Activated T-helper 2 cell treated with anti-CD3 and anti-CD28 coated beads, Interferon-gamma antibody, Interleukin-2, Interleukin-4, amounts not matched to agents 10 μg/mL and 5 μg/mL and 100 μg/mL, durations not matched to agents 14 hours and 24 hours and 36 hours (primary cell): ENCODE data around the gene NLRP5. TPM values are rescaled to one million over a fixed set of nuclear protein-coding genes. Genes with fewer than 3 reads are reported as not detected.
"Not testable (repeated sequence)": the region's sequence is repeated elsewhere in the genome, so short reads cannot be mapped to it uniquely, and the experiment has no call there.

Experiments used
- DNase-seq: peaks from one replicate; pipeline ENCODE4 v3.0.0; 2021; ENCODE audit warnings: low spot score
- H3K27ac Mint-ChIP-seq: one replicate; pipeline ENCODE4 v1.8.0; 2021; ENCODE audit warnings: mixed read lengths
- H3K27me3 Mint-ChIP-seq: one replicate; pipeline ENCODE4 v1.8.0; 2021; ENCODE audit warnings: low read depth, mixed read lengths
- H3K36me3 Mint-ChIP-seq: one replicate; pipeline ENCODE4 v1.8.0; 2021; ENCODE audit warnings: low read depth, mixed read lengths
- H3K4me1 Mint-ChIP-seq: one replicate; pipeline ENCODE4 v1.8.0; 2021; ENCODE audit warnings: low read depth, mixed read lengths
- H3K4me3 Mint-ChIP-seq: one replicate; pipeline ENCODE4 v1.8.0; 2021; ENCODE audit warnings: low read depth, mild to moderate bottlenecking, moderate library complexity, mixed read lengths
- H3K9me3 Mint-ChIP-seq: one replicate; pipeline ENCODE4 v1.8.0; 2021; ENCODE audit warnings: mixed read lengths
- intact Hi-C: fragments of 100-400 bp; cut with micrococcal nuclease; formaldehyde crosslinking; loops from one replicate; pipeline ENCODE4 v1.15.1; 2023
- total RNA-seq: library from RNA; stranded (reverse); gene quantifications from 2 replicates; pipeline ENCODE4 v1.2.3, GENCODE V29; 2022

NLRP5 gene
- total RNA-seq, 1 donor from 2014 or later: not detected

- intact Hi-C loops, H3K9me3 Mint-ChIP-seq, H3K27me3 Mint-ChIP-seq, H3K4me3 Mint-ChIP-seq, DNase-seq: not testable (repeated sequence)
- Mint-ChIP-seq H3K36me3 (peaks cover 19% of the 10 kb centered on the region), H3K27ac (peak overlapping the region; percentile 43), H3K4me1 (peaks cover 17% of the 10 kb centered on the region)
Measured at GRCh38 chr19:56105831-56106396, 119.3 kb downstream of the NLRP5 start.

DNA sequence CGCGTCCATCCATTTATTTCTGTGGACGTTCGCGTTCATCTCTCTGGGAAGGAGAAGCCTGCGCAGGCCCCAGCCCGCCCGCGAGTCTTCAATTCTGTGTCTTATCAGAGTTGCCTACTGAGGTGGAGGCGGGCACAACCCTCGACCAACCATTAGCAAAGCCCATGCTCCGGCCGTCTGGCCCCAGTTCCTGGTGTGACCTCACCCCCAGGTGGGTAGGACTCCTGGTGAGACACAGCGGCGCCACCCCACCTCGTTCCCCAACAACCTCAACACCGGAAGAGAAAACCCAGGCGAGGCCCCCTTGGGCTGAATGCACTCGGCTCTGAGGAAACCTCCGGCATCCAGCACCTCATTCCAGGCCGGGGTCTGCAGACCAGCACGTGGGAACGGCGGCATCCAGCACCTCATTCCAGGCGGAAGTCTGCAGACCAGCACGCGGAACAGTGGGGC, 119.8 kb downstream of the NLRP5 start:
- Mint-ChIP-seq H3K27ac (no peak overlapping the region), H3K4me3 (no peak overlapping the region), H3K36me3 (peaks cover 14% of the 10 kb centered on the region), H3K9me3 (no peaks in the 10 kb centered on the region), H3K27me3 (no peaks in the 10 kb centered on the region), H3K4me1 (peaks cover 17% of the 10 kb centered on the region)
- intact Hi-C loops: no loop called here
- no peak for DNase-seq

DNA sequence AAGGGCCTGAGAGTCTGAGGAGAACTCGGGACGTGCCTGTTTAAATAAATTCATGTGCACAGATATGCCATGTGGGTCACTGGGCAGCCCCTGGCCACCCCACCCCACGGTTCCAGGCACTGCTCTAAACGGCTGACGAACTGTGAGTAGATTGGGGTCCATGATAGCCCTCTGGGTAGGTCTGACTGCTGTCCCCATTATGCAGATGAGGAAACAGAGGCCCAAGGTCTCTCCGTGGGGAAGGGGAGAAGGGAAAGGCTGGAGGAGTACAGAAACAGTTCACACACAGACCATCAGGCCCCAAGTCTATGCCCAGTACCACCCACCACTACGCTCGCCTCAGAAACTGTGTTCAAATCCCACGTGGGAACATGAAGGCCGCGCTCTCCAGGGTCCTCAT, 120.4 kb downstream of the NLRP5 start:
- Mint-ChIP-seq H3K27ac (no peak overlapping the region), H3K4me3 (no peak overlapping the region), H3K27me3 (no peaks in the 10 kb centered on the region), H3K9me3 (no peaks in the 10 kb centered on the region), H3K36me3 (peaks cover 11% of the 10 kb centered on the region), H3K4me1 (peaks cover 22% of the 10 kb centered on the region)
- intact Hi-C loops: no loop called here
- no peak for DNase-seq

- intact Hi-C loops: no loop called here
- DNase-seq: no peak
- no peak overlapping the region for H3K27ac Mint-ChIP-seq
- no peak overlapping the region for H3K4me3 Mint-ChIP-seq
- peaks cover 27% of the 10 kb centered on the region for H3K4me1 Mint-ChIP-seq
- no peaks in the 10 kb centered on the region for H3K9me3 Mint-ChIP-seq
- H3K36me3 Mint-ChIP-seq: peaks cover 11% of the 10 kb centered on the region
- no peaks in the 10 kb centered on the region for H3K27me3 Mint-ChIP-seq
Measured at GRCh38 chr19:56107626-56108351, 121.2 kb downstream of the NLRP5 start.

GRCh38 chr19:56108447-56109195, 122.0 kb downstream of the NLRP5 start:
- DNase-seq: no peak
- Mint-ChIP-seq H3K27me3 (no peaks in the 10 kb centered on the region), H3K4me1 (peaks cover 35% of the 10 kb centered on the region), H3K9me3 (no peaks in the 10 kb centered on the region), H3K36me3 (peaks cover 11% of the 10 kb centered on the region), H3K4me3 (no peak overlapping the region), H3K27ac (no peak overlapping the region)
- intact Hi-C loops: no loop called here

DNA sequence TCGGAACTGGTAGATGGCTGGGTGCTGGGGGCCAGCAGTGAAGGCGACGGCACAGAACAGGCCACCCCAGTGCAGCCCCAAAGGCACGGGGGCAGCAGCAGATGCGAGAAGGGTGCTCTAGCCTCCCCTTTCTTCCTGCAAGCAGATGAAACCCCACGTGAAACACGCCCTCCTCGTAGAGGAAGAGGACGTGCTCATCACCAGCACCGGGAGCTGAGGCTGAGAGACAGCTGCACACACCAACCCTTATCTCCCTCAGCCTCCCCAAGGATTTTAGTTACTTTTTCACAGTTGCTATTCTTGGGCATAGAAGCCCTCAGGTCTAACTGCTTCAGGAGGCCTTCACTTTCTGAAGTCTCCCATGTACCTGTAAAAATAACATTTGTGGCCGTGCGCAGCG, 122.7 kb downstream of the NLRP5 start:
- no peak overlapping the region for H3K4me3 Mint-ChIP-seq
- H3K36me3 Mint-ChIP-seq: peaks cover 11% of the 10 kb centered on the region
- DNase-seq: no peak
- intact Hi-C loops: no loop called here
- H3K4me1 Mint-ChIP-seq: peaks cover 37% of the 10 kb centered on the region
- H3K27me3 Mint-ChIP-seq: no peaks in the 10 kb centered on the region
- H3K27ac Mint-ChIP-seq: no peak overlapping the region
- H3K9me3 Mint-ChIP-seq: no peaks in the 10 kb centered on the region

DNA sequence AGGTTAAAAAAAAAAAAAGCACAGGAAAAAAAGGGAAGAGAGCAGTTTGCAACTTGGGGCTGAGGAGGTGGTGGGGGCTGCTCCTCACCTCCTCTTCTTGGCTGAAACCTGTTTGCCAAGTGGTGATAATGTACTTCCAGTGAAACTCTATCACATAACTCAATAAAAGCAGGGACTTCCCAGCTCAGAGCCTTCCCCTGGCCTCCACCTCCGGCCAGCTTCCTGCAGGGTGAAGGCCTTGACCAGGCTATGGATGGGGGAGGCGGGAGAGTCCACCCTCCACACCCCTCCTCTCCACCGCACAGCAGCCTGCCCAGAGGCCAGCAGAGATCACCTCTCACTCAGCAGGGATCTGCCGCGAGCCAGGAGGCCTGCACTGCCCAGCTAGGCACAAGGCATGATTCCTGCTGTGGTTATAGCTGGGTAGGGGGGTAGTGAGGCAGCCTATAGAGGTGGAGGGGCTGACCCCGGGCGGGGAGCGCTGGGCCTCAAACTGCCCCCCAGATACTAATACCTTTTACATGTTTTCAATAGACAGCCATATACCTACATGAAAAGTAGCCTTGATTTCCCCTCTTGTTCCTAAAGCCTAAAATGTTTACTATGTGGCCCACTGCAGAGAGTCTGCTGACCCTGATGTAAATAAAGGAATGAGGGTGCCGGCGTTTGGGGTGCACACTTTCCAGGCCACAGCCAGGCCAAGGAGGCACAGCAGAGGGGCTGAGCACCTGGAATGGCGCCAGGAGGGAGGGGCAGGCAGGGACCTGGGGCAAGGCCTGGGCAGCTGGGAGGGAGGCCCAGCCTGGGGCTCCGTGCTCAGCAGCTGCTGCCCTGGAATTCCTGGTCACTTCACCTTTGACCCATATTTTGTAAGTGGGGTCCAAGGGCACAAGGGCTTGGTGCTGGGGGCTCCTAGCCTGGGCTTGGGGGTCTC, 124.2 kb downstream of the NLRP5 start:
- H3K27me3 Mint-ChIP-seq: no peaks in the 10 kb centered on the region
- intact Hi-C loops: no loop called here
- DNase-seq: no peak
- peaks cover 35% of the 10 kb centered on the region for H3K4me1 Mint-ChIP-seq
- H3K27ac Mint-ChIP-seq: no peak overlapping the region
- no peak overlapping the region for H3K4me3 Mint-ChIP-seq
- no peaks in the 10 kb centered on the region for H3K9me3 Mint-ChIP-seq
- H3K36me3 Mint-ChIP-seq: peaks cover 13% of the 10 kb centered on the region

Other genes starting within 250 kb of the NLRP5 start
- not detected in 2 replicates for gene NLRP9, start 248.4 kb upstream of the NLRP5 start, total RNA-seq
- gene RFPL4A, start 227.7 kb upstream of the NLRP5 start, total RNA-seq: not detected in 2 replicates
- not detected in 2 replicates for gene RFPL4AL1, start 217.7 kb upstream of the NLRP5 start, total RNA-seq
- gene NLRP11, start 154.8 kb upstream of the NLRP5 start, total RNA-seq: not detected in 2 replicates
- not detected in 2 replicates for gene NLRP4, start 150.2 kb upstream of the NLRP5 start, total RNA-seq
- gene NLRP13, start 54.4 kb upstream of the NLRP5 start, total RNA-seq: not detected in 2 replicates
- gene NLRP8, start 38.9 kb upstream of the NLRP5 start, total RNA-seq: not detected in 2 replicates
- gene ZNF787, start 134.5 kb downstream of the NLRP5 start, total RNA-seq: 35.7 and 37.8 TPM in 2 replicates
- gene ZNF444, start 154.5 kb downstream of the NLRP5 start, total RNA-seq: 30.3 and 35.5 TPM in 2 replicates
- gene GALP, start 189.2 kb downstream of the NLRP5 start, total RNA-seq: not detected in 2 replicates
- gene ZSCAN5B, start 211.0 kb downstream of the NLRP5 start, total RNA-seq: not detected in 2 replicates
- not detected in 2 replicates for gene ZSCAN5C, start 215.5 kb downstream of the NLRP5 start, total RNA-seq